Skin epidermis (tissue), 12 donors: ENCODE results near the gene SDK2.

Source experiments
- H3K27ac ChIP-seq, 21 experiments: fragments of 200-600 bp; sonication (generic) in 11 of 21; one replicate each; pipeline ENCODE4 v1.5.0; 2020; ENCODE audit warnings: mild to moderate bottlenecking in 3 of 21, inconsistent platforms in 2 of 21, moderate library complexity in 2 of 21
- H3K4me3 ChIP-seq, 7 experiments: fragments of 200-600 bp; sonication (generic) in 2 of 7; one replicate each; pipeline ENCODE4 v1.5.0; 2020; ENCODE audit warnings: inconsistent platforms in 2 of 7, mild to moderate bottlenecking in 2 of 7, moderate library complexity in 1 of 7

Gene SDK2

DNA sequence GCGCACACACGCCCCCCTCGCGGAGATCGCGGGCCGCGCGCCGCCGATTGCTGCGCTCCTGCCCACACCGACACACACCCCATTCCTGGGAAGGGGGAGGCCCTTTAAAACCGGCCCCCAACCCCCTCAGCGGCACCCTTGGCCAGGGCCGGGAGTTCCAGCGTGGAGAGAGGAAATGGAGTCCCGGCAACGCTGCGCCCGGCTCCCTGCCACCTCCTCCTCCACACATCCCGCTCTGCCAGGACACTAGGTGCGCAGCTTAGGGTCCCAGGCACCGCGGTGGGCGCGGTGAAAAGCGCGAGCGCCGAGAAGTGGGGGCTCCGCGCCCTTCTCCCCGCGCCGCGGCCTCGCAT is 332.8 kb downstream of the SDK2 start:
- H3K4me3 ChIP-seq: peak overlapping the region; percentile 83 to 100 (median 98)
- H3K27ac ChIP-seq: peak overlapping the region; percentile 74 to 99 (median 95)

DNA sequence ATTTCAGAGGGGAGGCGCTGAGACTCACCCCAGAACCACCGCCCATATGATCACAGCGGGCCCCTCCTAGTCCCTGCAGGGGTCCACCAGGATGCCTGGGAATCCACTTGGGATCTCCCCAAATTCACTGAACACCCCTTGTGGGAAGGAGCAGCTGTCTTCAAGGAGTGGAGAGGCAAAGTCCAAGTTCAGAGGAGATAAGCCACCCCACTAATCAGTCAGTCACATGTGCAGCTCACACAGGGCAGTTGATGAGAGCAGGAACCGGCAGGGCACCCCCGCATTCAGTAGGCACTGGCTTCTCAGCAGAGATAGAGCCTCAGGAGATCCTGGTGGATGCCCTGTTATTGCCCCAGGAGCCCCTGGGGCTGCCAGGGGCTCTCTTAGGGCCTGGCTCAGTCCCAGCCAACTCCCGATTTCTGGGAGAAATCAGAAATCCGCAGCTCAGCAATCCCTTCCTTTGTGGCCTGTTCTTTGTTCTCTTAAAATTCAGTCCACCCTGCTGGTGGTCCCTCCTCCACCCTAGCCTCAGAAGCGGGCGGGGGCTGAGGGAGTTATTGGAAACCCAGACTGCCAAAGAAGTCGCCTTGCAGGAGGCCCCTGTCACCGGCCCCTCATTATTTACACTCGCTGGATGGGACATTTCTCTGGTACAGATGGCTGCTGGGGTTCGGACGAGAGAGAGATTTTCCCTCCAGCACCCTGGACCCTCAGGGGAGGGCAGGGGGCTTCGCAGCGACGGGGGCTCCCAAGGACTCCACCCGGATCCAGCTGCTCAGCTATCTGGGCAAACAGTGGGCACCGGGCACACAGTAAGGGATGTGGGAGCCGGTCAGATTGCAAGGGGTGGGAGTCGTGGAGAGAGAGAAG is 334.3 kb downstream of the SDK2 start:
- peak overlapping the region; percentile 74 to 99 (median 95) for H3K27ac ChIP-seq
- H3K4me3 ChIP-seq: peak overlapping the region; percentile 83 to 100 (median 98)

DNA sequence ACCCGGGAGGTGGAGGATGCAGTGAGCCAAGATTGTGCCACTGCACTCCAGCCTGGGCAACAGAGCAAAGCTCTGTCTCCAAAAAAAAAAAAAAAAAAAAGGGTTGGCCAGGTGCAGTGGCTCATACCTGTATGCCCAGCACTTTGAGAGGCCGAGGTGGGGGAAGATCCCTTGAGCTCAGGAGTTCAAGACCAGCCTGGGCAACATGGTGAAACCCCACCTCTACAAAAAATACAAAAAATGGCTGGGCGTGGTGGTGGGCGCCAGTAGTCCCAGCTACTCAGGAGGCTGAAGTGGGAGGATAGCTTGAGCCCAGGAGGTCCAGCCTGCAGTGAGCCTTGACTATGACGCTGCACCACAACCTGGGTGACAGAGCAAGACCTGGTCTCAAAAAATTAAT is 335.3 kb downstream of the SDK2 start:
- Histone ChIP-seq H3K27ac (peak overlapping the region in 14 of 21 experiments; percentile 91 to 99 (median 96)), H3K4me3 (peak overlapping the region in 5 of 7 experiments; percentile 83 to 100 (median 98))

DNA sequence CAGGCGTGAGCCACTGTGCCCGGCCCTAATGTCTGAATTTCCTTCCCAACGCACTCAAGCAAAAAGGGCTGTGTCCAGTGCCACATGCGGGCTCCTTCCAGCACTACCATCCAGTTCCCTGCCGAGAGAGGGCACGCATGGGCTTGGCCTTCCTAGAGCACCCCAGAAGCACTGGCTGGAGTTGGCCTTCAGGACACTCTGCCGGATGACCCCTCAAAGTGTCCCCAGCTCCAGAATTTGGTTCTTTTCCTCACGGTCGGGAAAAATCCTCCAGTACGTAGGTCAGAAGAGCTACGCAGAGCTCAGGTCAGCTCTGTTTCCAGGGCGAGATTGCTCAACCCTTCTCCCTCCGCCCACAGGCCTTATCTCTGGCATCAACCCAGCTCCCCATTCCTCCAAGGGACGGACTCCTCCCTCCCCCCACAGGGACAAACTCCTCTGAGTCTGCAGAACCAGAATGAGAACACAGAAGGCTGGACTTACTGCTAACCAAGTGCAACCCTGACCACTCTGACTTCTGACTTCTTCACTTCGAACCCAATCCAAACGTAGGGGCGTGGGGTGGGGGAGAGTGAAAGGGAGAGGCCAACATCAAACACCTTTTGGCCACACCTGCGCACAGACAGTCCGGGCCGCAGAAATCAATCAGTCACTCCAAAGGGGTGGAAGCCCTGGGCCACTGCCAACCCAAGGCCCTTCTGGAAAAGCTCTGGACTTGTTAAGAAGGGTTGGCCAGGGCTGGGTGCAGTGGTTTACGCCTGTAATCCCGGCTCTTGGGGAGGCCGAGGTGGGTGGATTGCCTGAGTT is 336.0 kb downstream of the SDK2 start:
- H3K4me3 ChIP-seq: peak overlapping the region in 3 of 7 experiments; percentile 4 to 92 (median 30)

DNA sequence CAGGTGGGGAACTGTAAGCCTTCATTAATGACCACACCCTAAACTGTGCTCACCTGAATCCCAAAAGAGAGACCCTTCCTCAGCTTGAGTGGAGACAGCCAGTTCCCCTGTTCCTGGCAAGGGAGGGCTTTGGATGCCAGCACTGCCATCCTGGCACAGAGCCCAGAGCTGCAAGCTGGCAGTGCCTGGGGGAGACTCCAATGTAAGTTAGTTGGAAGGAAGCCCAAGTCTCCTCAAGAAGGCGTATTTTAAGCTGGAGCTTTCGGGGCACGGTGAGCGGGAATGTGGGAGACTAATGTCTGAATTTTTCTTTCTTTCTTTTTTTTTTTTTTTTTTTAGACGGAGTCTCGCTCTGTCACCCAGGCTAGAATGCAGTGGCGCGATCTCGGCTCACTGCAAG is 337.1 kb downstream of the SDK2 start:
- H3K4me3 ChIP-seq: no peak overlapping the region

More for the DNA sequence above, 336.0 kb downstream of the SDK2 start:
- H3K27ac ChIP-seq: peak overlapping the region in 19 of 21 experiments; percentile 2 to 99 (median 90)

DNA sequence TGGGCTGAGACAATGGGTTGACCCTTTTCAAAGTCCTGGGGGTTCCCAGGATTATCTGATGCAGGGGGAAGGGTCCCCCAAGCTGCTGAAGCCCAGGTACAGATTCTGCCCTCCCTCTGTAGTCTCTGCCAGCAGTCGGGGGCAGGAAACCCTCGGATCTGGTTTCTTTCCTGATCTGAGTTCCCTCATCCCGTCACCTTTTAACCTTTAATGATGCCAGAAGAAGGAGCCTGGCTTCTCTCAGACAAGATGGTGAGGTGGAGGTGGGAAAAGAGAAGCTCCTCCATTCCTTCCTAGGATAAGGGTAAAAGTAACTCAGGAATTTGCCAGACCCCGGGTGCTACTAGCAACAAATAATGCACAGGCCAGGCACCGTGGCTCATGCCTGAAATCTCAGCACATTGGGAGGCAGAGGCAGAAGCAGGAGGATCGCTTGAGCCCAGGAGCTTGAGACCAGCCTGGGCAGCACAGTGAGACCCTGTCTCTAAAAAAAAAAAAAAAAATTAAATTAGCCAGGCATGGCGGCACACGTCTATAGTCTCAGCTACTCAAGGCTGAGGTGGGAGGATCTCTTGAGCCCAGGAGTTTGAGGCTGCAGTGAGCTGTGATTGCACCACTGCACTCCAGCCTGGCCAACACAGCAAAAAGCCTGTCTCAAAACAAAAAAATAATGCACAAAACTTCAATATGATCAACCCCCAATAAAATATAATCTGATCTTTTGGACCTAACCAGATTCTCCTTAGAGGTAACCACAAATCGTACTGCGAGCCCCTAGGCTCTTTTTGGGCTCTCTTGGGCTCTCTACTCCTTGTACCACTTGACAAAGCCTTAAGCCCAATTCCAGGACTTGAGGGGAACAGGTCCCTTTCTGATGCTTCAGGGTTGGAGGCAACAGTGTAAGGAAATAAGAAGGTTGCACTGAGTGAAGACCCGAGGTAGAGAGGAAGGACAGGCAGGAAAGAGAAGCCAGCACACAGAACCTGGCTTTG is 338.1 kb downstream of the SDK2 start:
- peak overlapping the region in 20 of 21 experiments; percentile 16 to 98 (median 79) for H3K27ac ChIP-seq
- H3K4me3 ChIP-seq: peak overlapping the region in 1 of 7 experiments; percentile 36

More for the DNA sequence above, 337.1 kb downstream of the SDK2 start:
- peak overlapping the region in 13 of 21 experiments; percentile 4 to 98 (median 91) for H3K27ac ChIP-seq

DNA sequence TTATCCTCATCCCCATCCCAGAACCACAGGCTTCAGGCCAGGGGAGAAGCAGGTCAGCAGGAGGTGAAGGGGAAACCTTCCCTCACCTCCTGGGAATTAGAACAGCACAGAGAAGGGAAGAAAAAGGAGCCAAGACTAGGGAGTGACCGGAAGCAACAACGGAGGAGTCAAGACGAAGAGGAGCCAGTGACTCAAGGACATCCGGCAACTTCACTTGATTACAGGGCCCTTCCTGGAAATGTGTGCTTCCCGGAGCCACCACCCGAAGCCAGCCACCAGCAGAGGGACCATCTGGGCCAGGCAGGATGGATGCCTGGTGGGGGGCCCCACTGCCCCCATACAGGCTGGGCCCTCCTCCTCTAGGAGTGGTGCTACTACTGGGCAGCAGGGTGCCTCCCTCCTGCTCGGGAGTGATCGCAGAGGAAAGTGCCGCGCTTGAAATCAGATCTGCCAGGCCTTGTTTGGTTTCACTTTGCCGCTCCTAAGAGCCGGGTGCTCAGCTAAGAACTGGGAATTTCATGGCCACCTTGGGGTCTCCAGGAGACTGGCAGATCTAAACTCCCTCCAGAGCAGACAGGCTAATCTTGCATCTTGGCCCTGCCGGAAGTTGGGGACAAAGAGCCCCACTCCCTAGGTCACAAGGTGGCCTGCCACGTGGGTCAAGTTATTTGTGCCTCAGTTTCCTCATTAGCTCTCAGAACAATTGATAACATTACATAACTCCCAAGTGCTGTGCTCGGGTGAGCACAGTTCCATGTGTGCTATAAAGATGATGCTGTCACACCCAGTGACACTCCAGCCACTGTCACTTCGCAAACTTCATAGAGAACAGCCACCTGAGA is 339.1 kb downstream of the SDK2 start:
- Histone ChIP-seq H3K27ac (peak overlapping the region in 20 of 21 experiments; percentile 16 to 96 (median 78)), H3K4me3 (peak overlapping the region in 5 of 7 experiments; percentile 4 to 36 (median 21))

DNA sequence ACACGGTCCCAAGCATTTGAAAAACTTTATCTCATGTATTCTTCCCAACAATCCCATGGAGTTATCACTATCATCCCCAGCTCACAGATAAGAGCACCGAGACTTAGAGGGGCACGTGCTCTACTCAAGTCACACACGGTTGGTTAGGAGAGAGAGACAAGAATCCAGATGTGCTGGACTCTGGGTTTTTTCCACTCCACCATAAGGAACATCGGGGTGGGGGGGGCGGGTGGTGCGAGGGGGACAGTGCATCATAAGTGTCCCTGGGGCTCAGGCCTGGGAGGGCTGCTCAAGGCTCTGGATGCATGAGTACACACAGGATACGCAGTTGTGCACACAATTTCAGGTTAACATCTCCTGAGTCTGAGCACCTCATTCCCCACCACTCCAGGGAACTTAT is 339.8 kb downstream of the SDK2 start:
- Histone ChIP-seq H3K4me3 (peak overlapping the region in 1 of 7 experiments; percentile 24), H3K27ac (peak overlapping the region in 18 of 21 experiments; percentile 25 to 96 (median 79))

DNA sequence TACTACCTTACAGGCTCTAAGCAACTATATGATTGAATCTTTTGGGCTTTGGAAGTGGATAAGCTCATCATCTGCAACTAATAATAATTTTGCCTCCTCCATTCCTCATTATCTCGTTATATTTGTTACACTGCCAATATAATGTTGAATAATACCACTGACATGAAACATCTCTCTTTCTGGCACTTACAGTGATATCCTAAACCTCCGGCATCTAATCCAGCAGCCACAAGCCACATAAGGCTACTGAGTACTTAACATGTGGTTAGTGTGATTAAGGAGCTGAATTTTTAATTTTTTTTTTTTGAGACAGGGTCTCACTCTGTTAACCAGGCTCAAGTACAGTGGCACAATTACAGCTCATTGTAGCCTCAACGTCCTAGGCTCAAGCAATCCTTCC is 342.1 kb downstream of the SDK2 start:
- Histone ChIP-seq H3K27ac (peak overlapping the region in 1 of 21 experiments; percentile 26), H3K4me3 (no peak overlapping the region)

DNA sequence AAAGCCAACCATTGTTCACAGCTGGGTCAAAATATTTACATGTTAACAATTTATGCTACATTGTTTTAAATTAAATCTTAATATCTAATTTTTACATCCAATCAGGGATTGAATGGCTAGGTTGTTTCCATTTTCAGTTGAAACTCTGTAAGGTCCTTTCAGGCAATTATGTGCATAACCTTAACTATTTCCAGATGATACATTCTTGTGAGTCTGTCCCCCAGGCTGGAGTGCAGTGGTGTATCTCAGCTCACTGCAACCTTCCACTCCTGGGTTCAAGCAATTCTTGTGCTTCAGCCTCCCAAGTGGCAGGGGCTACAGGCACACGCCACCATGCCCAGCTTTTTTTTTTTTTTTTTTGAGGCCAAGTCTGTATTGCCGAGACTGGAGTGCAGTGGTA is 342.9 kb downstream of the SDK2 start:
- H3K4me3 ChIP-seq: no peak overlapping the region
- peak overlapping the region in 2 of 21 experiments; percentile 26 to 40 for H3K27ac ChIP-seq

DNA sequence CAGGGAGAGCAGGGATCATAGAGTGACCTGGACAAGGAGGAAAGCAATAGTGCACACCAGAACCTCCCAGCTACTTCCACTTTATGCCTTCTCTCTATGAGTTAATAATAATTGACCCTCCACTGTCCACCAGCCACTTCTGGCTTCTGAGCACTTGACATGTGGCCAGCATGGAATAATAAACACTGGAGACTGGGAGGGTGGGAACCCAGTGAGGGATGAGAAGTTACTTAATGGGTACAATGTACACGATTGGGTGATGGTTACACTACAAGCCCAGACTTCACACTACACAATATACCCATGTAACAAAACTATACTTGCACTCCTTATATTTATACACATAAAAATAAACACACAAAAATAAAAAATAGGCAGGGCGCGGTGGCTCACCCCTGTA is 343.9 kb downstream of the SDK2 start:
- Histone ChIP-seq H3K4me3 (no peak overlapping the region), H3K27ac (peak overlapping the region in 1 of 21 experiments; percentile 2)

DNA sequence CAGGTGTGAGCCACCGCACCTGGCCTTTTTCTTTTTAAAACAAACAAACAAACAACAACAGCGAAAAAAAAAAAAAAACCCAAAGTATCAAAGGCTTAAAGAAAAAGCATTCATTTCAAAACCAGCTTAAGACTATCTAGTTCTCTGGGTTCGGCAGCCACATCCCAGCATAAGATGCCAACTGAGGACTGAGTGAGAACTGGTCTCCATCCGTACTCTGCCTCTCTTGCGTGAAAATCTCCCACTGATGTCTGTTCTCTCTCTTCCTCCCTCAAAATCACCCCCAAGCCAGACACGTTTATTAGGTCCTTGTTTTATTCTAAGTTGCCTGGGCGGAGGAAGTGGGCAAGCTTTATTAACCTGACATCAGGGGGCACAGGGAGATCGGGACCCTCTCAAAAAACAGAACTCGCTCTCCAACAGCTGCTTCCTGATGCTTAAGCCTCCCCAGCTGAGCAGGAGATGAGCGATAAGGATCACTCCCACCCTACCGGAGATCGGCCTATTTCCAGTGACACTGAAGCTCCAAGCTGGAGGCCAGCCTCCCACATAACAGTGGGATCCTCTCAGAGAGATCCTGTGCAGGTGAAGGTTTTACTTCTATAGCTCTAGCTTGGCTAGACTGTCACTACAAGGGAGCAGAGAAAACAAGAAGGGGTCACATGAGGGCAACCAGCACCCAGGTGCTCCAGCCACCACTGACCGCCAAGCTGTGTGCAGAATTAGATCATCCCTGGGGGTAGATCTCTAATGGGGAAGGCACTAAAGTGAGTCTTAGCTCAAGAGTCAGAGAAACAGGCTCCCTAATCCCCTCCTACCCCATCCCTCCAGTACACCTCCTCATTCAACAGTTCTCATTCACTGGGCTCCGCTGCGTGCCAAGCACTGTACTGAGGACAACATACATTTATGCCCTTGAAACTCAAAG is 346.0 kb downstream of the SDK2 start:
- Histone ChIP-seq H3K4me3 (no peak overlapping the region), H3K27ac (peak overlapping the region in 5 of 21 experiments; percentile 5 to 54 (median 26))

DNA sequence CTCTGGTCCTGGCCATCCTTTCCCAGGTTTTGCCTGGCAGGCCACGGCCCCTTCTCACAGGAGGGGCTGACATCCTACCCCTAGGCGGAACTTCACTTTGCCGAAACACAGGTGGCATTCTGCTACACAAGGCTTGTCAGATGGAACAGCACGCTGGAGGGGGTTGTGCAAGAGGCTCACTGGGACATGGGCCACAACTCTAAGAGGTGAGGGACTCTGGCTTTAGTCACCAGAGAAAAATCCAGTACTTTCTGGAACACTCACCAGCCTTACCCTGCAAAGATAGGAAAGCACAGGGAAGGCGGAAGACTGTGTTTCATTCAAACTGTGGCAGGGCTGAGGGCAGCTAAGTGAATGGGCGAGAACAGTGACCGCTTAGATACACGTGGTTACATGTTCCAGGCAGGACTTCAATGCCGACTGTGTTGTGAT is 350.7 kb downstream of the SDK2 start:
- Histone ChIP-seq H3K4me3 (no peak overlapping the region), H3K27ac (peak overlapping the region in 10 of 21 experiments; percentile 1 to 84 (median 74))

DNA sequence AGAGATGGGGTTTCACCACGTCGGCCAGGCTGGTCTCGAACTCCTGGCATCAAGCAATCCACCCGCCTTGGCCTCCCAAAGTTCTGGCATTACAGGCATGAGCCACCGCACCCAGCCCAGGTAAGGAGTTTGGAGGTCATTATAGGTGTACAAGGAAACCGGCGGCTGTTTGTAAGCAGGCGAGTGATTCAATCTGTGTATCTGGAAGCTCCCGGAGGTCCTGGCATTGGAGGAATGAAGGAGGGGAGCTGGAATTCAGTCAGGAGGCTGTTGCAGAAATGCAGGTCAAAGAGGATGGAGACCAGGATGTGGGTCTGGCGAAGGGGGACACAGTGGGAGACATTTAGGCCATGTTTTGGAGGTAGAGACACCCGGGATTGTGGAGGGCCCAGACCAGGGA is 351.2 kb downstream of the SDK2 start:
- Histone ChIP-seq H3K27ac (peak overlapping the region in 11 of 21 experiments; percentile 1 to 90 (median 74)), H3K4me3 (no peak overlapping the region)

DNA sequence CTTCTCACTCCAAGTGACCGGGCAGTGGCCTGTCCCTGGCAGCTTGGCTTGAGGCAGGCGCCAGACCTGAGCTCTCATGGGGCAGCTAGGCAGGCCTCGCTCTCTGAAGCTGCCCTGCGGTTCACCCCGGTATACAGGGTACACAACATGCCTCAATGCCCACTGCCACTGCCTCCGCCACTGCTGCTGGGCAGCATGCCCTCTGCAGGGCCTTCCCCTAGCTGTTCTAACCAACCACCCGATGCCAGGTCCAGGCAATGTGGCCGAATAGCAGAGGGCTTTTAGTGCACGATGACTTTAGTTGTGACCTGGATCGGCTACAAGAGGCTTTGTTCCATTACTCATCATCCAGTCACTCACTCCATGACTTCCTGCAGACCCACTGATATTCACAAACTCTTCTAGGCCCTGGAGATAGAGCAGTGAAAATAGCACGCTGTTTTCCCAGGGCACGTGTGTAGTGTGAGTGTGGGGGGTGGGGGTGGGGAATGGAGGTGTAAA is 352.2 kb downstream of the SDK2 start:
- H3K27ac ChIP-seq: peak overlapping the region in 17 of 21 experiments; percentile 16 to 90 (median 74)
- no peak overlapping the region for H3K4me3 ChIP-seq

DNA sequence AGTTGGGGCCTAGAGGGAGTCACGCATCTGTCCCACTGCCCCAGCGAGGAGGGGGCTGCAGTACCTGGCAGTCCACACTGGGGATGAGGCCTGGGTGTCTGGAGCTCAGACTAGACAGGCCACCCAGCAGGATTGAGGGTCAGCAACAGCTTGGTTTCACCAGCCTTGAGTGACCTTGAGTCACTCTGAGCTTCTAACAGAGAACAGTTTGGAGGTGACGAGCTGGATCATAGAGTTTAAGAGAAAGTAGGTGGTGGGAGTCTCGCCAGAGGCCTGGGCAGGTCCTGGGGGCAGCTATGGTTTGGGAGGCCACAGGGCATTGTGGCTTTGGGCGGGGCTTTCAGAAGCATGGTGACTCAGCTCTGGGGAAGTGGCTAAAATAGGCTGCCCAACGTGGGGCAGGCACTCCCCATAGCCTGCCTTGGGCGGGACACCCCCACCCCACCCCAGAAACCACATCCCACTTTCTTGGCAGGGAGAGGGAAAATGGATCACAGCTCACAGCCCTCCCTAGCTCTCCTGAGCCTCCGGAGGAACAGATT is 352.9 kb downstream of the SDK2 start:
- H3K27ac ChIP-seq: peak overlapping the region in 18 of 21 experiments; percentile 2 to 90 (median 74)

More for the DNA sequence above, 352.9 kb downstream of the SDK2 start:
- no peak overlapping the region for H3K4me3 ChIP-seq
